HG03095 (cell line): ENCODE results near the gene MYO9A.
"Not testable (repeated sequence)": the region's sequence is repeated elsewhere in the genome, so short reads cannot be mapped to it uniquely, and the experiment has no call there.

Experiments
- ATAC-seq: cut with Tn5 transposase; IDR thresholded peaks from one replicate; pipeline ENCODE4 v1.9.1; 2021; ENCODE audit warnings: moderate library complexity; ENCODE audit not compliant: unreplicated experiment

MYO9A gene

DNA sequence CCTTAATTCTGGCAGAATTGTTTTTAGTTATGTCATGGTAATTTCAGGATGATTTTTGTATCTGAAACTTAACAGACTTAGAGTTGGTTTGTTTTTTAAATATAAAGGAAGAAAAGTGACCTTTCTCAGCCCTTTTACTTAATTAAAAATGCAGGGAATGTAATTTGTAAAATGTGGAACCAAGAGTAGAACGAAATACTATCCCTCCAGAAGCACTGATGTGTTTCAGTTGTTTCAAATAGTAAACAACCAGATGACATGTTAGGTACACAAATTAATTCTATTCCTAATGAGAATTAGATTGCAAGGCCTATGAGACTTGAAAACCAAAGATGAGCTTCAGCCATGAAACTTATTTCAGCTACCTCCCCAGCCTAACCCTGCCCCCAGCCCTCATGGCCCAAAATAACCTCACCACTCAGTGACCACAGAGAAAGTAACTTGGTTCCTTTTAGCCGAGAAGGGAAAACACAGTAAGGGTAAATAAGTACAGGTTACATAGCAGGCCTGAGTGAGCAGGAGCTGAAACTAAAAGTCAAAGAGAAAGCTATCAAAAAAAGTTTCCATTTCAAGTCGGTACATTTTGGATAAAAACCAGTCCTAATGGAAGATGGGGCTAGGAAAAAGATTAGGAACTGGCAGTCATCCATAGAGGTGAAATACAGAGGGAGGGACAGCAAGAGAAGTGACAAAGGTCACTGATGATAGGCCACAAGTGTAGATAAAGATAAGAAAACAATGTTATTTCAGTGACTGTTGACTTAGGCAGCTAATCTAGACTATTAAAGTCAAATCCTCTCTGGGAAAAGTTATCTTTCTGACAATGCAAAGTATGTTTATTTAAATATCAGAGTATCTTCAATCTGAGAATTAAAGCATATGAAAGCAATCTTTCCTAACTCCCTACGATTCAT, 23.5 kb upstream of the MYO9A start:
- peak; percentile 100 for ATAC-seq

DNA sequence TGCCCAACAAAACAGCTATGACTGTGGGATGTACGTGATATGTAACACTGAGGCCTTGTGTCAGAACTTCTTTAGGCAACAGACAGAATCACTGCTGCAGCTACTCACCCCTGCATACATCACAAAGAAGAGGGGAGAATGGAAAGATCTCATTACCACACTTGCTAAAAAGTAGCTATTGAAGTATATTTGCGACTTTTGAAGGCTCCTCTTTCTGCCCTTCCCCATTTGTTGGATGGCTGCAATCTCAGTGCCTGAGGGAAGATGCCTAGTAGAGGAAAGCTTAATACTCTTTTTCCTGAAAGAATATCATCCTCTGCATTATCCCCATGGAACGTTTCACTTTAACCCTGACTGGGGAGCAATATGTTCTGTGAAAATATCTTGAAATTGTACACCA, 22.1 kb upstream of the MYO9A start:
- ATAC-seq: no peak

DNA sequence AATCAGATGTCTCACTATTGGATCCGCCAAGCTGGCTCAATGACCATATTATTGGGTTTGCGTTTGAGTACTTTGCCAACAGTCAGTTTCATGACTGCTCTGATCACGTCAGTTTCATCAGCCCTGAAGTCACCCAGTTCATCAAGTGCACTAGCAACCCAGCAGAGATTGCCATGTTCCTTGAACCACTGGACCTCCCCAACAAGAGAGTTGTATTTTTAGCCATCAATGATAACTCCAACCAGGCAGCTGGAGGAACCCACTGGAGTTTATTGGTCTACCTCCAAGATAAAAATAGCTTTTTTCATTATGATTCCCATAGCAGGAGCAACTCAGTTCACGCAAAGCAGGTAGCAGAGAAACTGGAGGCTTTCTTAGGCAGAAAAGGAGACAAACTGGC, 21.7 kb upstream of the MYO9A start:
- ATAC-seq: no peak

DNA sequence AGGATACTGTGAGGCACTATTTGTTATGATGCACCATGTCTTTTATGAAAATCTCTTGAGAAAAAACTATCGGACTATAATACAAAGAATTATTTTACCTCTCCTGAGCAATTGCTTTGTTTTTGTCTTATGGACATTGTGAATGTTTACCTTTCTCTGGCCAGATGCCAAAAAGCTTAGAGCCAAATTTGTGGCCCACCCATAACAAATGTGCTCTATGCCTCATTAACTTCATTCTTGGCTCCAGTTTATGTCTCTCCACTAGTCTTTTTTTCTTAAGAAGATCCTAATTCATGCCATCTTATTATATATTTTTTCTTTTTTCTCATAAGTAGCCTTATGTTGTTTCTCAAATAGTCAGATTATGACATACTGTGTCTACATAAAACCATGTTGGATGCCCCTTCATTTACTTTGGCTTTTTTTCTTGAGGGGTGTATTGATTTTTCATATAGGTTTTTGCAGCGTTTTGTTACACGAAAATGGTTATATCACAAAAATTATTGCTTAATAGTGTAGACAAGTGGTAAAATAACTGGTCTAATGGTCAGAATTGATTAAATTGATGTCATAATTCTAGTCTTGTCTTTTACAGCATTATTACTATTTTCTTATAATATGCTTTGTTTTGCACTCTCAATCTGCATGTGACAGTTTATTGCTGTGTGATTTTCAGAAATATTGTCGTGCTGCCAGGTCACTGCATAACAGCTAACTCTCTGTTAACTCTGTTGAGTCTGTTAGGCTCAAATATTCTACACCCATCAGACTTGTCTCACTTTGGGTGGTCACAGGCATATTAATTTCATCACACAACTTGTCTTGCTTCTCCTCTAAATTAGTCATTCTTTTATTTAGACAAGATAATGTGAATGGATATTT, 18.5 kb upstream of the MYO9A start:
- no peak for ATAC-seq

DNA sequence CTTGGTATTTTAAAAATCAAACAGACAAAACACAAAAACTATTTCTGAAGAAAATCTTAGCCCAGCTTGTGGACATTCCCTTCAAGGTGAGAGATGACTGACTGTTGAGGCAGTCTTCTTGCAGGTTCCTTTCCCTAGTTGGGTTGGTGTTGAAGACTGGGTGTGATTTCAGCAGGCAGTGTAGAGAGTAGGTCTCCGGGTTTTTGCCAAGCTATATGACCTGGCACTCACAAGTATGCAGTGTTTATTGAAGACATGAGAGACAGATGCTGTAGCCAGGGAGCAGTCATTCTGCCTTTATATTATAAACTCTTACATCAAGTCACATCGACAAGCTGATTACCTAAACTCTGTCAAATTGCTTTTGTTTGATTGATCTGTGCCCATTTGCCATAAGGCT, 17.8 kb upstream of the MYO9A start:
- no peak for ATAC-seq

DNA sequence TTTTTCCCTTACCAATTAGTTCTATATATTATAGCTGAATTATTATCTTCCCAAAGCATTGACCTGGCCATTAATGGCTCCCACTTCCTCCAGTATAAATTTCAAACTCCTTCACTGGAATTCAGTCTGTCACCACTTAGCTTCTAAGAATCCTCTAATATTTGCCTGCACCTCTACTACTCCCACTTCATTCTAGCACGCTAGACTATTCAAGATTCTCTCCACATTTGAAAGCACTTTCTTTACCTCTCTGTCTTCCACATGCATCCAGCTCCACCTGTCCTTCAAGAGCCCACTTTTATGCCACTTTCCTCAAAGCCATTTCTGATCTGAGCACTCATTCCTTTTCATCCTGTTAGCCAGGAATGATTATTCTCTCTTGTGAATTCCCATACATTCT, 15.3 kb upstream of the MYO9A start:
- no peak for ATAC-seq

DNA sequence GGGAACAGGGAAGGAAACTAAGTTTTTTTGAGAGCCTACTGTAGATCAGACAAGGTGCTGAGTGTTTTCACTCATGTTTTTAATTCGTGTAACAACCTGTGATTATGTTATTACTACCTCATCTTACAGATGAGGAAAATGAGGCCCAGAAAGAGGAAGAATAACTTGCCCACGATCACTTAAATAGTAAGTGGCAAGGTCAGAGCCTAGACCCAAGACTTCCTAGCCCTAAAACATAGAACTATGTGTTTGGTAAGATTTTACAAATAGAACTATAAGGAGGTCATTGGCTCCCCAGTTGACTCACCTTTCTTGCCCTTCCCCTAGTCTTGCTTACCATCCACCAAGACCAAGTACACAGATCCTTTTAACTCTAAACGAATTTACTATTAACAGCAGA, 14.0 kb upstream of the MYO9A start:
- no peak for ATAC-seq

DNA sequence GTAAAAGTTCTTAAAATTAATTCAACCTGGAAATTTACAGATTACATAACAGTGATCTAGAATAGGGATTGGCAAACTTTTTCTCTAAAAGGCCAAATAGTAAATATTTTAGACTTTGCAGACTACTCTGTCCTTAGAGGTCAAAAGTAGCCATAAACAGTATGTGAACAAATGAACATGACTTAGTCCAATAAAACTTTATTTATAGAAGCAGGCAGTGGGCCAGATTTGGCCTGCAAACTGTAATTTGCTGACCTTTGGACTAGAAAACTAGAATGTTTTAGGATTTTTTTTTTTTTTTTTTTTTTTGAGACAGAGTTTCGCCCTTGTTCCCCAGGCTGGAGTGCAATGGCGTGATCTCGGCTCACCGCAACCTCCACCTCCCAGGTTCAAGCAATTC, 12.3 kb upstream of the MYO9A start:
- no peak for ATAC-seq

DNA sequence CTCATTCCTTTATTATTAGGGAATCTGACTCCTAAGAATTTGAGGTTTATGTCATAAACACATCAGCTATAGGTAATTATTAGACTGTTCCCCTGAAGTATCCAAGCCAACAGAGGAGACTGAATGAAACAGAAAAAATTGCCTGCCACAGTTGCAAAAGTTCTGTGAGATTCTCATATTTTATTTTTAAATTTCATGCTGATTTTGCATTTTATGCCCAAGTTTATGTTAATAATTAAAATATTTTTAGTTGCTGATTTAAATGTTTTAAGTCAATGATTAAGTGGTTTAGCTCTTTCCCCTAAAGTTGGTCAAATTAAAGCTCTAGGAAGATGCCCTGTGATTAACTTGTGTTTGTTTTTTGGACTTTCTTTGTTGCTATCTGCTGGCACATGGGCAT, 10.4 kb upstream of the MYO9A start:
- no peak for ATAC-seq

DNA sequence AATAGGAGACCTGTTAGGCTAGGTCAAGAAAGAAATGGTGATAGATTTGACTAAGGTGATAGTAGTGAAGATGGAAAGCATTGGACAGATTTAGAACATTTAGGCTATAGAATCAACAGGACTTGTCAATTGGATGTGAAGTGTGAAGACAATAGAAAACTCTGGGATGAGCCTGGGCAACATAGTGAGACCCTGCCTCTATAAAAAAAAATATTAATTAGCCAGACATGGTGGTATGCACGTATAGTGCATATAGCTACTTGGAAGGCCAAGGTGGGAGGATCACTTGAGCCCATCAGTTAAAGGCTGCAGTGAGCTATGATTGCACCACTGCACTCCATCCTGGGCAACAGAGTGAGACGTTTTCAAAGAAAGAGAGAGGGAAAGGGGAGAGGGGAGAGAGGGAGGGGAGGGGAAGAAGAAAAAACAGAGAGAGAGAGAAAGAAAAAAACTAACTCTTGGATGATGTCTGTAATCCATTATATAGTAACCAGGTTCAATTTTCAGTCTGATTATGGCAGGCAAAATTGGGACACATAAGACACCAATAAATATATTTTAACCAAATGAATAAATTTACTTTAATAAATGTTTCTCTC, 9.9 kb upstream of the MYO9A start:
- no peak for ATAC-seq

DNA sequence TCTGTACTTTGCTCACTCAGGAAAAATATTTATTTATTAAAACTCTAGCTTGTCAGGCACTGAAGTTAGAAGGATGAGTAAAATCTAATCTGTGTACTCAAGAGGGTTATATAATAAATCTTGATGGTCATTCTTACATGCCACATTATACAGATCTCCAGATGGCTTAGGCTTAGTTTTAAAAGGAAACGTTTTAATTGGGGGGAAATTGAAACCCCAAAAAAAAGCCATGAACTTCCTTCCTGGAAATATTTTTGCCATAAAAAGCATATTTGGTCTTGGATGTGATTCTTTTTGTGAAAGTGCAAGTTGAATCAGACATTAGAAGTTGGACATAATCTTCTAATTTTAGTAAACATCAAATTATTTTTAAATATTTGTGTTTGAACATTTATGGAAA, 6.3 kb upstream of the MYO9A start:
- no peak for ATAC-seq

DNA sequence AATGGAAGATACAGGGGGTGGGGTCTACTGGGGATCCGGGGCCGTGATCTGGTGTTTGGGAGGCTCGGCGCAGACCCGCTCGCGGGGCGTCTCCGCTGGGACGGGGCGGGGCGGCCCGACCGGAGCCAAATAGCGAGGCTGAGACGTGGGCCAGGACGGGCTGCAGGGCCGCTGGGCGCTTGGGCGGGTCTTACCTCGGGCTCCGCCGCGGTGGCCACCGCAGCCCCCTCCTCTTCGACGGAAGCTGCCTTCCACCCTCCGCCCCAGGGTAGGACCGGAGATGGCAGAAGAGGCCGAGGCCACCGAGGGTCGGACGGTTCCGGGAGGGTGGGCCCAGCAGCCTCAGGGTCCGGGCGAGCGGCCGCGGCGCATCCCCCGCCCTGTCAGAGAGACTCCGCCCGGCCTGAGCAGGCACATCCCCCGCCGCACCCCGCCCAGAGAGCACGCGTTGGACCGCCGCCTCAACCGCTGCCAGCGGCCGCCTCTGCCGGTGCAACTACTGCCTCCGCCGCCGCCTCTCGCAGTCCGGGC, 399 bp downstream of the MYO9A start:
- peak; percentile 64 for ATAC-seq

DNA sequence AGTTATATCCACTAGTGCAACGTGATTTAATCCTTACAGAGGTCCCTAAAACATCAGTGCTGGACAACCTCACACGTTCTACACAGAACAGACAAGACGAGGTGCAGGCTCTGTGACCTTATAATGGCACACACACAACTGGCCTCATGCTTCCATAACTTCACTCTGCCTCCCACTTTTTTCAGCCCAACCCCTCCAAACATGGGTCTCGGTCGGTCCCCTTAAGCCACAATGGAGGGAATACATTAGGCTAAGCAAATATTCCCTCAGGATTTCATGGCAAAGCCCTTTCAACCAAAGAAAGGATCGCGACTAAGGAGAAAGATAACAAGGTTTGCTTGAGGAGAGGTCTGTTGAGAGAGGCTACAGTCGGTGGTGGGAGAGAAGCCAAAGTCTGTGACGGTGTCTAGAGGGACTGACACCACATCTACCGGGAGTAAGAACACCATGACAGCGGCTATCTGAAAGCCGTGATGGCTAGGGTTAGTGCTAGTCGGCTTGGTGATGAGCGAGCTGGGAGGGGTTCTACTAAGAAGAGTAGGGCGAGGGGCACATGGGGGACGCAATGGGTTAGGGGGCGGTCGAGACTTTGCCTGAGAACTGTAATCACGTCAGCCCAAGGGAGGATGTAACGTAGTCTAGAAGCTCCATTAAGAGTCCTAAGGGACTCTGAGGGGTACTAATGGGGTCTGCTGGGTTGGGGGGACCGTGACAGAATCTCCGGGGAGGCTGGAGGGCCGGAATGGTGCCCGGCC, 1.0 kb downstream of the MYO9A start:
- no peak for ATAC-seq

DNA sequence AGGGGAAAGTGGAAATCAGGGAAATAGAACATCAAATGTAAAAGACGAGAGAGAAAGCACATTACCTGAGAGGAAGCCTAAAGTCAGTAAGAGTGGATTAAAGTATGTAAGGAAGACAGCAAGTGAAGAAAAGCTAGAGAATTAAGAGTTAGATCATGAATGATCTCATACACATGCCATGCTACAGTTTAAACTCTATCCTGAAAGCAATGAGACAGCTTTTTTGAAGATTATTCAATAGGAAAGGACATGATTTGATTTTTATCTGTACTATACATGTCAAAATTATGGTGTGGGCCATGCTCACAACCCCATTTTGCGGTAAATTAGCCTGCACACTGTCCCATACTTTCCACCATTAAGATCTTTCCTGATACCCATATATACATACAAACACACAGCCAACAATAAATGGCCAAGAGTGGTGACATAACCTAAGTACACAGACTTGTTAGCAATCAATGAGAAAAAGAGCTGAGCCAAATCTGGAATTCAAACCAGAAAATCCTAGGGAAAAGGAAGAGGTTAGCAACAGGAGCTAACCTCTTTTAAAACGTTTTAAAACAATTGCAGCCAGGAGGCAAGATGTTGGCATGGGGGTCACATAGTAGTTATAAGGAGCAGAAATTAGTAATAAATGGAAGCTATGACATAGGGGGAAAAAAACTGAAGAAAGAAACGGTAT, 4.5 kb downstream of the MYO9A start:
- ATAC-seq: no peak

DNA sequence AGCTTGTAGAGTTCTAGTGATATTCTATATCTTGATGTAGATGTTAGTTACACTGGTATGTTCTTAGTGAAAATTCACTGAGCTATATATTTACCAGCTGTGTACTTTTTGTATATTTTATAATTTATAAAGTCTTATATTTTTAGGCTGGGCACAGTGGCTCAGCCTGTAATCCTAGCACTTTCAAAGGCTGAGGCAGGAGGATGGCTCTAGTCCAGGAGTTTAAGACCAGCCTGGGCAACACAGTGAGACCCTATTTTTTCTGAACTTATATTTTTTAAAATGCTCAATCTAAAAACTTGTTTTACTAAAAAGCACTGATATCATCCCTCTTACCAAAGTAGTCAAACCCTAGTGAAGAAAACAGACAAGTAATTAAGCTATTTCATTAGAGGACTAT, 5.1 kb downstream of the MYO9A start:
- no peak for ATAC-seq

DNA sequence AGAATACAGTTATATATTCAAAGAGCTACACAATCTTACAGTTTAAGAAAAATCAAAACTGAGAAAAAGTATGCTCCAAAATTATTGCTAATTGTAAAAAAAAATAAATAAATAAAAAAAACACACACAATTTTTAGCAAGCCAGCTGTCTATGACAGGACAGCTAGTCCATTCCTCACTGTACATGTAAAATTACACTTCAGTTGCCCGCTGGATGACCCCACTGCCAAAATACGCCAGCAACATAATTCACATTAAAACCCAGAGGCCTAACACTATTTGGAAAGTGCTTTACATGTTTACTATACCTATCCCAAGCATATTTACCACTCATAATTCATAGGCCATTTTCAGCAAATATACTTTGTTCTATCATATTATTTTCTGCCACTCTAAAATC, 5.8 kb downstream of the MYO9A start:
- ATAC-seq: no peak

DNA sequence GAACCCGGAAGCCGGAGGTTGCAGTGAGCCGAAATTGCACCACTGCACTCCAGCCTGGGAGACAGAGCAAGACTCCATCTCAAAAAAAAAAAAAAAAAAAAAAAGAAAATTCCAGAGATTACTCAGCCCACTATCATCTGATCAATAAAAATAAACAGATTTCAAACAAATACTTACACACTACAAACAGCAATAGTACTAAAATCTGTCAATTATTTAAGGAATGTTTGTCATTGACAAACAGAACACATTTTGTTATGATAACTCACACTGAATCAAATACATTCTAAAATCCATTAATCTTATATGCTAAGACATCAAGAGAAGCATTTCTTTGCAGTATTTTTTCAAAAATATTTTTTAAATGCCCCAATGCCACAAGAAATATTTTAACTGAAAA, 7.6 kb downstream of the MYO9A start:
- no peak for ATAC-seq

DNA sequence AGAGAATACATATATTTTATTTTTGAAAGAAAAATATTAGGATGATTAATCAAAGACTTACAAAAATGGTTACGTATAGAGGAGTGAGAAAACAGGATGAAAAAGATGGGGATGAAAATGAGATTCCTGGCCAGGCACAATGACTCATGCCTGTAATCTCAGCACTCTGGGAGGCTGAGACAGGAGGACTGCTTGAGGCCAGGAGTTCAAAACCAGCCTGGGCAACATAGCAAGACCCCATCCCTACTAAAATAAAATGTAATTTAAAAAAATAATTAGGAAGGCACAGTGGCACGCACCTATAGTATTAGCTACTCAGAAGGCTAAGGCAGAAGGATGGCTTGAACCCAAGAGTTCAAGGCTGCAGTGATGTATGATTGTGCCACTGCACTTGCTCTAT, 11.9 kb downstream of the MYO9A start:
- no peak for ATAC-seq

DNA sequence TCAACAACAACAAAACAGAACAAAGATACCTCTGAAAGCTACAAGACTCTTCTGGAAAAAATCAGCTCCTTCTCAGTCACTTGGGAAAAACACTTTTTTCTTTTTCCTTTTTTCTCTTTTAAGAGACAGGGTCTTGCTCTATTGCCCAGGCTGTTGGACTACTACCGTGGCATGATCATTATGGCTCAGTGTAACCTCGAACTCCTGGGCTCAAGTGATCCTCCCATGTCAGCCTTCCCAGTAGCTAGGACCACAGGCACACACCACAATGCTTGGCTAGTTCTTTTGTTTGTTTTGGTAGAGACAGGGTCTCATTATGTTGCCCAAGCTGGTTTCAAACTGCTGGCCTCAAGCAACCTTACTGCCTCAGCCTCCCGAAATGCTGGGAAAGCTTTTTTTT, 12.8 kb downstream of the MYO9A start:
- no peak for ATAC-seq

DNA sequence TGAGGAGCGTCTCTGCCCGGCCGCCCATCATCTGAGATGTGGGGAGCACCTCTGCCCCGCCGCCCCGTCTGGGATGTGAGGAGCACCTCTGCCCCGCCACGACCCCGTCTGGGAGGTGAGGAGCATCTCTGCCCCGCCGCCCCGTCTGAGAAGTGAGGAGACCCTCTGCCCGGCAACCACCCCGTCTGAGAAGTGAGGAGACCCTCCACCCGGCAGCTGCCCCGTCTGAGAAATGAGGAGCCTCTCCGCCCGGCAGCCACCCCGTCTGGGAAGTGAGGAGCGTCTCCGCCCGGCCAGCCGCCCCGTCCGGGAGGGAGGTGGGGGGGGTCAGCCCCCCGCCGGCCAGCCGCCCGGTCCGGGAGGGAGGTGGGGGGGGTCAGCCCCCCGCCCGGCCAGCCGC, 17.4 kb downstream of the MYO9A start:
- not testable (repeated sequence) for ATAC-seq
